OCI-LY1 (cell line): ENCODE measurements around the gene ETF1.

Experiments used
- EZH2 ChIP-seq: fragments of 200-600 bp; sonication (generic), shearing (Covaris generic); IDR thresholded peaks from 2 replicates; pipeline ENCODE4 v1.8.0; 2017; ENCODE audit warnings: borderline replicate concordance, mixed run types, mild to moderate bottlenecking, antibody characterized with exemption, low read length, moderate library complexity, mixed read lengths
- TF ChIP-seq, protein P1 (sequence below): fragments of 200-600 bp; sonication (generic), shearing (Covaris generic); IDR thresholded peaks from 2 replicates; pipeline ENCODE4 v1.5.1; 2017; ENCODE audit warnings: mild to moderate bottlenecking, antibody characterized with exemption, low read length, moderate library complexity, mixed read lengths

DNA sequence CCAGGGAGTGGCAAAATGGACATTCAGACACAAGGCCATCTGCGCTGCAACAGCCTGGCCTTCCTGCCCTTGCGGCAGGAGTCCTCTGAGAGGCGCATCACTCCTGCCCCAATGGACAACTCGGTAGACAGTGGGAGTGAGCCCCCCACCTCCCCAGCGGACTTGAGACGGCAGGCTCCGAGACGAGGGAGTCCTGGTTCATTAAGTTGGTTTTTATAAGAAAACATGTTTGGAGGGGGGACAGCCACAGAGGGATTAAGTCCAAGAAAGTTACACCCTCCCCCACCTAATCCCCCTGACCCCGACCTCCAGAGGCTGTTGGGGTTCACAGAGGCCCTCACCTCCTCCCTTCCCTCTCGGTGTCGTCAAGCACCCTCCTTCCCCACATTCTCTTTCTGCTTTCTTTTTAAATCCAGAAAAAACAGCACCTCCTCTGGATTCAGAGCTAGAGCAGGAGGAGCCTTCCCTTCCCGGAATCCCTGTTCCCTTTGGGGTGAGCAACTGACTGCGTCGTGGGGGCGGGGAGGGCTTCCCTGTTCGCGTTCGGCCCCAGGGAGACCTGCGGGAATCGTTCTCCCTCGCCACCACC lies 79.5 kb downstream of the ETF1 start:
- TF ChIP-seq, protein P1, sequence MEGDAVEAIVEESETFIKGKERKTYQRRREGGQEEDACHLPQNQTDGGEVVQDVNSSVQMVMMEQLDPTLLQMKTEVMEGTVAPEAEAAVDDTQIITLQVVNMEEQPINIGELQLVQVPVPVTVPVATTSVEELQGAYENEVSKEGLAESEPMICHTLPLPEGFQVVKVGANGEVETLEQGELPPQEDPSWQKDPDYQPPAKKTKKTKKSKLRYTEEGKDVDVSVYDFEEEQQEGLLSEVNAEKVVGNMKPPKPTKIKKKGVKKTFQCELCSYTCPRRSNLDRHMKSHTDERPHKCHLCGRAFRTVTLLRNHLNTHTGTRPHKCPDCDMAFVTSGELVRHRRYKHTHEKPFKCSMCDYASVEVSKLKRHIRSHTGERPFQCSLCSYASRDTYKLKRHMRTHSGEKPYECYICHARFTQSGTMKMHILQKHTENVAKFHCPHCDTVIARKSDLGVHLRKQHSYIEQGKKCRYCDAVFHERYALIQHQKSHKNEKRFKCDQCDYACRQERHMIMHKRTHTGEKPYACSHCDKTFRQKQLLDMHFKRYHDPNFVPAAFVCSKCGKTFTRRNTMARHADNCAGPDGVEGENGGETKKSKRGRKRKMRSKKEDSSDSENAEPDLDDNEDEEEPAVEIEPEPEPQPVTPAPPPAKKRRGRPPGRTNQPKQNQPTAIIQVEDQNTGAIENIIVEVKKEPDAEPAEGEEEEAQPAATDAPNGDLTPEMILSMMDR: no peak
- TF ChIP-seq EZH2: no peak
